HepG2 (cell line): ENCODE measurements around the gene RPS6KA3. TPM values are rescaled to one million over a fixed set of nuclear protein-coding genes. Genes with fewer than 3 reads are reported as not detected.
A peak's percentile ranks its signal among the peaks of the same experiment; 100 is the strongest.

Experiments used
- JUND ChIP-seq: sonication (generic); formaldehyde crosslinking; IDR thresholded peaks from 2 replicates; pipeline ENCODE4 v1.8.0; 2022; ENCODE audit warnings: mild to moderate bottlenecking, missing genetic modification reagents
- MYC ChIP-seq: sonication (generic); formaldehyde crosslinking; IDR thresholded peaks from 2 replicates; pipeline ENCODE4 v1.9.0; 2021; ENCODE audit warnings: missing genetic modification reagents, borderline replicate concordance
- NCOA2 ChIP-seq: sonication (generic); formaldehyde crosslinking; IDR thresholded peaks from 2 replicates; pipeline ENCODE4 v1.8.0; 2022; ENCODE audit warnings: inconsistent platforms
- NFKBIZ ChIP-seq: IDR thresholded peaks from 2 replicates; pipeline ENCODE4 v1.6.1; 2018; ENCODE audit warnings: missing genetic modification reagents, missing compliant biosample characterization
- SMAD9 ChIP-seq: sonication (generic); formaldehyde crosslinking; IDR thresholded peaks from 2 replicates; pipeline ENCODE4 v1.5.1; 2020; ENCODE audit warnings: mild to moderate bottlenecking, missing genetic modification reagents
- TEAD2 ChIP-seq: sonication (generic); formaldehyde crosslinking; IDR thresholded peaks from 2 replicates; pipeline ENCODE4 v1.9.0; 2021; ENCODE audit warnings: missing genetic modification reagents
- ZFX ChIP-seq: sonication (generic); formaldehyde crosslinking; IDR thresholded peaks from 2 replicates; pipeline ENCODE4 v1.4.0; 2020; ENCODE audit warnings: mild to moderate bottlenecking, low read depth, missing genetic modification reagents, moderate library complexity
- ZNF329 ChIP-seq: sonication (generic); formaldehyde crosslinking; IDR thresholded peaks from 2 replicates; pipeline ENCODE4 v1.9.0; 2021; ENCODE audit warnings: low read depth, mild to moderate bottlenecking, missing genetic modification reagents
- ZNF354B ChIP-seq: sonication (generic); formaldehyde crosslinking; IDR thresholded peaks from 2 replicates; pipeline ENCODE4 v1.8.0; 2022; ENCODE audit warnings: mild to moderate bottlenecking, missing genetic modification reagents
- ZNF572 ChIP-seq: sonication (generic); formaldehyde crosslinking; IDR thresholded peaks from 2 replicates; pipeline ENCODE4 v1.5.1; 2020; ENCODE audit warnings: mild to moderate bottlenecking, missing genetic modification reagents
- ZNF607 ChIP-seq: sonication (generic); formaldehyde crosslinking; IDR thresholded peaks from 2 replicates; pipeline ENCODE4 v1.5.1; 2020; ENCODE audit warnings: missing genetic modification reagents, mild to moderate bottlenecking, borderline replicate concordance
- ZNF773 ChIP-seq: sonication (generic); formaldehyde crosslinking; IDR thresholded peaks from 2 replicates; pipeline ENCODE4 v1.4.0; 2020; ENCODE audit warnings: missing genetic modification reagents, borderline replicate concordance
- polyA plus RNA-seq, 8 experiments: library from polyadenylated mRNA; depleted of rRNA in 3 of 8; stranded (reverse) in 7 of 8; unstranded in 1 of 8; fragments of >200 nt; fragmentation: Illumina TruSeq in 4 of 8; extraction: Trizol in 4 of 8; gene quantifications; 2 replicates each; pipeline versions ENCODE4 v1.2.1 to v1.2.3, GENCODE V29; 2011 to 2016; ENCODE audit warnings: low read depth in 4 of 8, missing spikeins in 1 of 8, mixed read lengths in 1 of 8; ENCODE audit not compliant: insufficient read depth in 1 of 8
- total RNA-seq, 5 experiments: library from RNA; depleted of rRNA; stranded (reverse); fragments of >200 nt; fragmentation: Illumina TruSeq; extraction: Trizol; gene quantifications; 2 replicates each; pipeline ENCODE4 v1.2.3, GENCODE V29; 2016; ENCODE audit warnings: low read depth in 1 of 5
- TF ChIP-seq, protein P1 (sequence below), 2 experiments: sonication (generic) in 1 of 2; formaldehyde crosslinking in 1 of 2; IDR thresholded peaks; 2 replicates each; pipeline versions ENCODE4 v1.6.1 to v1.9.0; 2014 to 2022; ENCODE audit warnings: antibody characterized with exemption in 1 of 2, borderline replicate concordance in 1 of 2, inconsistent platforms in 1 of 2, low read depth in 1 of 2, missing genetic modification reagents in 1 of 2
- TF ChIP-seq, protein P2 (sequence below), 2 experiments: sonication (generic) in 1 of 2; formaldehyde crosslinking in 1 of 2; IDR thresholded peaks; 2 replicates each; pipeline versions ENCODE4 v1.5.1 to v1.6.1; 2011 to 2020; ENCODE audit warnings: borderline replicate concordance in 1 of 2, low read depth in 1 of 2, low read length in 1 of 2, mild to moderate bottlenecking in 1 of 2, missing genetic modification reagents in 1 of 2, moderate library complexity in 1 of 2
- TF ChIP-seq, protein P3 (sequence below): sonication (generic); formaldehyde crosslinking; IDR thresholded peaks from 2 replicates; pipeline ENCODE4 v1.4.0; 2020; ENCODE audit warnings: mild to moderate bottlenecking, missing genetic modification reagents
- TF ChIP-seq, protein P4 (sequence below): sonication (generic); formaldehyde crosslinking; IDR thresholded peaks from 2 replicates; pipeline ENCODE4 v1.5.0; 2020; ENCODE audit warnings: missing genetic modification reagents, mild to moderate bottlenecking, borderline replicate concordance
- TF ChIP-seq, protein P5 (sequence below): sonication (generic); formaldehyde crosslinking; IDR thresholded peaks from 2 replicates; pipeline ENCODE4 v1.5.1; 2020; ENCODE audit warnings: missing genetic modification reagents, mild to moderate bottlenecking, borderline replicate concordance

RPS6KA3 gene
- total and polyA plus RNA-seq, 2 of the 13 experiments (the other 11 are each of a cell fraction or from before 2014, with no cell fraction given), result 314 to 357 TPM

DNA sequence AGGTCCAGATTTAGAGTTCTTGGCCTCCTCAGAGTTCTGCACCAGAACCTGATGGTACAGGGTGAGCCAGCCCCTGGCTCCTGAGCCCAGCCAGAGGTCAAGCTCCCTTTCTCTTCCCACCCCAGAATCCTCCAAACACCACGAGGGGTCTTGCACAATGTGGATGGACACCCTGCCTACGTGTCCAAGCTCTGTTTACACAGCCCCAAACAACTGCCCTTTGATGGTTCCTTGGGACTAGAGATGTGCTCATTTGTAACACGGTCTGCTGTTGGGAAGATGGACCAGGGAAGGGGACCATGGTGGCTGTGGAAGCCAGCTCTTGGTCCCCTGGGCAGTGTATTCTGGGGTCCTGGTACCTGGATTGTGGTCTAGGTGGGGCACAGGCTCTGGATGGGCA, 40.0 kb upstream of the RPS6KA3 start (continued):
- TF ChIP-seq, protein P1, sequence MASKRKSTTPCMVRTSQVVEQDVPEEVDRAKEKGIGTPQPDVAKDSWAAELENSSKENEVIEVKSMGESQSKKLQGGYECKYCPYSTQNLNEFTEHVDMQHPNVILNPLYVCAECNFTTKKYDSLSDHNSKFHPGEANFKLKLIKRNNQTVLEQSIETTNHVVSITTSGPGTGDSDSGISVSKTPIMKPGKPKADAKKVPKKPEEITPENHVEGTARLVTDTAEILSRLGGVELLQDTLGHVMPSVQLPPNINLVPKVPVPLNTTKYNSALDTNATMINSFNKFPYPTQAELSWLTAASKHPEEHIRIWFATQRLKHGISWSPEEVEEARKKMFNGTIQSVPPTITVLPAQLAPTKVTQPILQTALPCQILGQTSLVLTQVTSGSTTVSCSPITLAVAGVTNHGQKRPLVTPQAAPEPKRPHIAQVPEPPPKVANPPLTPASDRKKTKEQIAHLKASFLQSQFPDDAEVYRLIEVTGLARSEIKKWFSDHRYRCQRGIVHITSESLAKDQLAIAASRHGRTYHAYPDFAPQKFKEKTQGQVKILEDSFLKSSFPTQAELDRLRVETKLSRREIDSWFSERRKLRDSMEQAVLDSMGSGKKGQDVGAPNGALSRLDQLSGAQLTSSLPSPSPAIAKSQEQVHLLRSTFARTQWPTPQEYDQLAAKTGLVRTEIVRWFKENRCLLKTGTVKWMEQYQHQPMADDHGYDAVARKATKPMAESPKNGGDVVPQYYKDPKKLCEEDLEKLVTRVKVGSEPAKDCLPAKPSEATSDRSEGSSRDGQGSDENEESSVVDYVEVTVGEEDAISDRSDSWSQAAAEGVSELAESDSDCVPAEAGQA (IDR thresholded peaks at IDR 0.05; ENCODE audit: low read depth), result no peak
- TF ChIP-seq, protein P1 (CRISPR knock-in tag; IDR thresholded peaks at IDR 0.05; ENCODE audit: borderline replicate concordance), result no peak
- no peak for TF ChIP-seq ZNF354B
- TF ChIP-seq, protein P2, sequence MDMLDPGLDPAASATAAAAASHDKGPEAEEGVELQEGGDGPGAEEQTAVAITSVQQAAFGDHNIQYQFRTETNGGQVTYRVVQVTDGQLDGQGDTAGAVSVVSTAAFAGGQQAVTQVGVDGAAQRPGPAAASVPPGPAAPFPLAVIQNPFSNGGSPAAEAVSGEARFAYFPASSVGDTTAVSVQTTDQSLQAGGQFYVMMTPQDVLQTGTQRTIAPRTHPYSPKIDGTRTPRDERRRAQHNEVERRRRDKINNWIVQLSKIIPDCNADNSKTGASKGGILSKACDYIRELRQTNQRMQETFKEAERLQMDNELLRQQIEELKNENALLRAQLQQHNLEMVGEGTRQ (IDR thresholded peaks at IDR 0.05; ENCODE audit: low read depth, low read length), result no peak
- TF ChIP-seq, protein P2 (CRISPR knock-in tag; IDR thresholded peaks at IDR 0.05; ENCODE audit: borderline replicate concordance), result no peak
- TF ChIP-seq ZNF329 (CRISPR knock-in tag), result no peak
- TF ChIP-seq ZNF607 (CRISPR knock-in tag), result no peak
- TF ChIP-seq, protein P3, sequence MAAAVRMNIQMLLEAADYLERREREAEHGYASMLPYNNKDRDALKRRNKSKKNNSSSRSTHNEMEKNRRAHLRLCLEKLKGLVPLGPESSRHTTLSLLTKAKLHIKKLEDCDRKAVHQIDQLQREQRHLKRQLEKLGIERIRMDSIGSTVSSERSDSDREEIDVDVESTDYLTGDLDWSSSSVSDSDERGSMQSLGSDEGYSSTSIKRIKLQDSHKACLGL (CRISPR knock-in tag), result no peak
- TF ChIP-seq ZFX (CRISPR knock-in tag), result peak; percentile 32; the same call in 1 of the 2 replicates
- TF ChIP-seq TEAD2 (CRISPR knock-in tag), result no peak
- TF ChIP-seq, protein P4, sequence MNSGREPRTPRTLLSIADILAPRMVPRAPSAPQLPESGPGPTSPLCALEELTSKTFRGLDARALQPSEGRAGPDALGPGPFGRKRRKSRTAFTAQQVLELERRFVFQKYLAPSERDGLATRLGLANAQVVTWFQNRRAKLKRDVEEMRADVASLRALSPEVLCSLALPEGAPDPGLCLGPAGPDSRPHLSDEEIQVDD (CRISPR knock-in tag), result no peak
- no peak for TF ChIP-seq JUND
- TF ChIP-seq ZNF572 (CRISPR knock-in tag), result no peak
- TF ChIP-seq SMAD9, result no peak
- TF ChIP-seq, protein P5, sequence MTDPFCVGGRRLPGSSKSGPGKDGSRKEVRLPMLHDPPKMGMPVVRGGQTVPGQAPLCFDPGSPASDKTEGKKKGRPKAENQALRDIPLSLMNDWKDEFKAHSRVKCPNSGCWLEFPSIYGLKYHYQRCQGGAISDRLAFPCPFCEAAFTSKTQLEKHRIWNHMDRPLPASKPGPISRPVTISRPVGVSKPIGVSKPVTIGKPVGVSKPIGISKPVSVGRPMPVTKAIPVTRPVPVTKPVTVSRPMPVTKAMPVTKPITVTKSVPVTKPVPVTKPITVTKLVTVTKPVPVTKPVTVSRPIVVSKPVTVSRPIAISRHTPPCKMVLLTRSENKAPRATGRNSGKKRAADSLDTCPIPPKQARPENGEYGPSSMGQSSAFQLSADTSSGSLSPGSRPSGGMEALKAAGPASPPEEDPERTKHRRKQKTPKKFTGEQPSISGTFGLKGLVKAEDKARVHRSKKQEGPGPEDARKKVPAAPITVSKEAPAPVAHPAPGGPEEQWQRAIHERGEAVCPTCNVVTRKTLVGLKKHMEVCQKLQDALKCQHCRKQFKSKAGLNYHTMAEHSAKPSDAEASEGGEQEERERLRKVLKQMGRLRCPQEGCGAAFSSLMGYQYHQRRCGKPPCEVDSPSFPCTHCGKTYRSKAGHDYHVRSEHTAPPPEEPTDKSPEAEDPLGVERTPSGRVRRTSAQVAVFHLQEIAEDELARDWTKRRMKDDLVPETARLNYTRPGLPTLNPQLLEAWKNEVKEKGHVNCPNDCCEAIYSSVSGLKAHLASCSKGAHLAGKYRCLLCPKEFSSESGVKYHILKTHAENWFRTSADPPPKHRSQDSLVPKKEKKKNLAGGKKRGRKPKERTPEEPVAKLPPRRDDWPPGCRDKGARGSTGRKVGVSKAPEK, result no peak
- no peak for TF ChIP-seq ZNF773
- no peak for TF ChIP-seq NFKBIZ (CRISPR knock-in tag)
- TF ChIP-seq MYC (CRISPR knock-in tag), result peak; percentile 65; the same call in 1 of the 2 replicates
- peak; percentile 60; the same call in 1 of the 2 replicates for TF ChIP-seq NCOA2 (CRISPR knock-in tag)
